Activated CD8-positive, alpha-beta memory T cell treated with anti-CD3 and anti-CD28 coated beads, Interleukin-2, amount 50 U/mL, for 48 hours (primary cell): ENCODE results near the gene ARVCF.
"Not testable (repeated sequence)": the region's sequence is repeated elsewhere in the genome, so short reads cannot be mapped to it uniquely, and the experiment has no call there.

Experiments
- DNase-seq: peaks from one replicate; pipeline ENCODE4 v3.0.0-alpha.2; 2020

Gene ARVCF

DNA sequence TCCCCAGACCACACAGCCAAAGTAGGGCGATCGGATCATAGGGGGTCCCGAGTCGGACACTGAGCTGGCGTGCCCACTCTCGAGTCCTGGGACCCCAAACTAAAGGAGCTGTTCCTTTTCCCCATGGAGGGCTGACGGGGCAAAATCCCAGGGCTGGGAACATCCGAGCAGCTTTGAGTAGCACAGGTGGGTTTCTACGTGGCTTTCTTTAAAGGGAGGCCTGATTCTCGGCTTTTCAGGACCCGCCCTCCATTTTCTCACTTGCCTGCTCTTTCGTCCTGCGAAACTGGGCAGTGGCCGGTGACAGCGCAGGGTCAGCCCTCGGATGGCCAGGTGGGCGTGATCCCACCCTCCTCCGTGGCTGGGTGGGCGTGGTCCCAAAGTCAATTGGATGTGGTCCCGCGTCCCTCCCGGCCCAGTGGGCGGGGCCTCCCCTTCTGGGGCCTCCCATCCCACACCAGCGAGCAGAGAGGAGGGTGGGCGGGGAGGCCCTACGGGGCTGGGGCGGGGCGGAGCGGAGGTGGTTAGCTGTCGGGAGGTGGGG is 57.5 kb downstream of the ARVCF start:
- DNase-seq: no peak

DNA sequence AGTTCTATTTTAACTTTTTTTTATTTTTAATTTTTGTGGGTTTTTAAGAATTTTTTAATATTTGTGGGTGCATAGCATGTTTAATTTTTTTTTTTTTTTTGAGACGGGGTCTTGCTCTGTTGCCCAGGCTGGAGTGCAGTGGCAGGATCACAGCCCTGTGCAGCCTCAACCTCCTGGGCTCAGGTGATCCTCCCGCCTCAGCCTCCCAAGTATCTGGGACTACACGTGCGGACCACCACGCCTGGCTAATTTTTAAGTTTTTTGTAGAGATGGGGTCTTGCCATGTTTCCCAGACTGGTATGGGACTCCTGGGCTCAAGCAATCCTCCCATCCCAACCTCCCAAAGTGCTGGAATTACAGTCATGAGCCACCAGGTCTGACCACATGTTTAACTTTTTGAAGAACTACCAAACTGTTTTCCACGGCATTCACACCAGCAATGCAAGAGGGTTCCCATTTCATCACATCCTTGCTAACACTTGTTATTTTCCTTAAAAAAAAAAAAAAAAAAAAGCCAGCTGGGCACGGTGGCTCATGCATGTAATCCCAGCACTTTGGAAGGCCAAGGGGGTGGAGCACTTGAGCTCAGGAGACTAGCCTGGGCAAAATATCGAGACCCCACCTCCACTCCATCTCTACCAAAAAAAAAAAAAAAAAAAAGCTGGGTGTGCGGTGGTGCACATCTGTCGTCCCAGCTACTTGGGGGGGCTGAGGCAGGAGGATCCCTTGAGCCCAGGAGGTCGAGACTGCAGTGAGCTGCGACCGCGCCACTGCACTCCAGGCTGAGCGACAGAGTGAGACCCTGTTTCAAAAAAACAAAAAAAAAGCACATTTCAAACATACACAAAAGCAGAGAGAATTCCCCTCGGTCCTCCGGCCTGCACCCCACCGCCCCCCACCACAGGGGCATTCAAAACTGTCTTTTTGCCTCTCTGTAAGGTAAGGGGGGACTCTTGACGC is 58.3 kb downstream of the ARVCF start:
- no peak for DNase-seq

DNA sequence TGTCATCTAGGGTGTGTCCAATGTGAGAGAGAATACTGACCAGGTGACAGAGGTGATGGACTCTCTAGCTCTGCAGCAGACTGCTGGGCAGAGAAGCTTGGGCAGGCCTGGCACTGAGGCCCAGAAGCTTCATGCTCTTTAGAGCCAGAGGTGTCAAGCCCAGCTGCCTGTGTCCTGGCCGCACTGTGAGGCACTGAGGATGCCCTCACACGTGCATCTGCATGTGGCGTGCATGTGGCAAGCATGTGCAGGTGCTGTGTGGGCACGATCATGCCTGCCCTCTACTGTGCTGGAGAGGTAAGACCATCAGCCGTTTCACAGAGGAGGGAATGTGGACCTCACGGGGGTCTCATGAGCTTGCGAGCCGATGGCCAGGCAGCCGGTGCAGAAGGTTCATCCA is 59.2 kb downstream of the ARVCF start:
- DNase-seq: no peak

DNA sequence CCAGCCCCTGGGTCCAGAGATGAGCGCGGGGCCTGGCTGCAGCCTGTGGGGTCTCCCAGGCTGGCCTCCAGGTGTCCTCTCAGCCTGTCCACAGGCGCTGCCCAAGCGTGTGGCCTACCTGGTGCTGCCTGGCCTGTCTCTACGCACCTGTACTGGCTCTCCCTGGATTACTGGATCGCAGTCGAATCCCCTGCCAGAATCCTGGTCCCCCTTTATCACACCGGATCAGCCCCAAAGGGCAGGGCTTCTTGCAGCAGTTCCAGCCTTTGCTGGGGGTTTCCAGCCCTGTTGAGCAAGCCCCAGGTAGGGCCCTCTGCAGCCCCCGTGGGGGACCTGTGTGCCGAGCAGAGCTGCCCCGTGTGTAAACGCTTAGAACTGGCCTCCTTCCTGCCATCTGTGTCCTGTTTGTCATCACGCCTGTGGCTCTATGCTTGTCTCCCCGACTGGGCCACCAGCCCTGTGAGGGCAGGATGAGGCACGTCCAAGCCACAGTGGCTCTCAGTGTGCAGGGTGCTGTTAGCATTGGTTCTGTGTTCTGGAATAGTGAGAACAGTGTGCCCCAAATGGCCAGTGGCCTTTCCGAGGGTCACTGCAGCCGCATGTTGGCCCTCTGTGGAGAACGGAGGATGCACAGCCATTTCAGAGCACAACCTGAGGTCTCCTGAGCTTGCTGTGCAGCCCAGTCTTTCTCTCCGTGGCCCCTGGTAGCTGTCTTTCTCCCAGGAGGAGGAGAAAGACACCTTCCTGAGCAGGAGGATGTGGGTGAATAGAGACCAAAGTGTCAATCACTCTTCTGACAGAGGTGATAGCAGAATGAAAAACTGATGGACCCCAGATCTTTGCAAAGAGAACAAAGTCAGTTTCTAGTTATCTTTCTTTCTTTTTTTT is 61.1 kb downstream of the ARVCF start:
- DNase-seq: no peak

DNA sequence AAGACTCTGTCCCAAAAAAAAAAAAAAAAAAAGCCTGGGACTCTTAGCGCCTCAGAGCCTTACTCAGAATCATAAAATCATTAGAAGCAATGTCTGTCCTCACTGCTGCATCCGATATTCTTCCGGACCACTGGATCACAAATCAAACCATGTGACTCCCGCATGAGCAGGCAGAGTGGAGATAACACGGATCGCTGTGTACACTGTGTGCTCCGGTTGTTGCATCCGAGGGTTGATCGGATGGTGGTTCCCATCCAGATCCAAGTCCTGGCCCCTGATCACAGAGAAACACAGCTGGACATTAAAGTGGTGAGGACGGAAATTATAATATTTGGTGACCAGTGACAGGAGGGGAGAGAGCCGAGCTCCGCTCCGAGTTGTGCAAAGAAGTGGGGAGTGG is 65.3 kb downstream of the ARVCF start:
- no peak for DNase-seq

DNA sequence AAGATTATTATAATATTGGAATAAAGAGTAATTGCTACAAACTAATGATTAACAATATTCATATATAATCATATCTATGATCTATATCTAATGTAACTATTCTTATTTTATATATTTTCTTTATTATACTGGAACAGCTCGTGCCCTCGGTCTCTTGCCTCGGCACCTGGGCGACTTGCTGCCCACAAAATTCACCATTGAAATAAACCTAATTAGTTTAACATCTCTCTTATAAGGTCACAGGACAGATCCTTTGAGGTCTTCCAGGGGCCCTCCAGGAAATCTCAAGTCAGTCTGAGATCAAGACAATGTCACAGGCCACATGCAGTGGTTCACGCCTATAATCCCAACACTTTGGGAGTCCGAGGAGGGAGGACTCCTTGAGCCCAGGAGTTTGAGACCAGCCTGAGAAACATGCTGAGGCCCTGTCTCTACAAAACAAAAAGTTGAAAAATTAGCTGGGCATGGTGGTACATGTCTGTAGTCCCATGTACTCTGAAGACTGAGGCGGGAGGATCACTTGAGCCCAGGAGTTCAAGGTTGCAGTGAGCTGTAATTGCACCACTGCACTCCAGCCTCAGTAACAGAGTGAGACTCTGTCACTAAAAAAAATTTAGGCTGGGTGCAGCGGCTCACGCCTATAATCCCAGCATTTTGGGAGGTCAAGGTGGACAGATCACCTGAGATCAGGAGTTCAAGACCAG is 68.4 kb downstream of the ARVCF start:
- DNase-seq: no peak

DNA sequence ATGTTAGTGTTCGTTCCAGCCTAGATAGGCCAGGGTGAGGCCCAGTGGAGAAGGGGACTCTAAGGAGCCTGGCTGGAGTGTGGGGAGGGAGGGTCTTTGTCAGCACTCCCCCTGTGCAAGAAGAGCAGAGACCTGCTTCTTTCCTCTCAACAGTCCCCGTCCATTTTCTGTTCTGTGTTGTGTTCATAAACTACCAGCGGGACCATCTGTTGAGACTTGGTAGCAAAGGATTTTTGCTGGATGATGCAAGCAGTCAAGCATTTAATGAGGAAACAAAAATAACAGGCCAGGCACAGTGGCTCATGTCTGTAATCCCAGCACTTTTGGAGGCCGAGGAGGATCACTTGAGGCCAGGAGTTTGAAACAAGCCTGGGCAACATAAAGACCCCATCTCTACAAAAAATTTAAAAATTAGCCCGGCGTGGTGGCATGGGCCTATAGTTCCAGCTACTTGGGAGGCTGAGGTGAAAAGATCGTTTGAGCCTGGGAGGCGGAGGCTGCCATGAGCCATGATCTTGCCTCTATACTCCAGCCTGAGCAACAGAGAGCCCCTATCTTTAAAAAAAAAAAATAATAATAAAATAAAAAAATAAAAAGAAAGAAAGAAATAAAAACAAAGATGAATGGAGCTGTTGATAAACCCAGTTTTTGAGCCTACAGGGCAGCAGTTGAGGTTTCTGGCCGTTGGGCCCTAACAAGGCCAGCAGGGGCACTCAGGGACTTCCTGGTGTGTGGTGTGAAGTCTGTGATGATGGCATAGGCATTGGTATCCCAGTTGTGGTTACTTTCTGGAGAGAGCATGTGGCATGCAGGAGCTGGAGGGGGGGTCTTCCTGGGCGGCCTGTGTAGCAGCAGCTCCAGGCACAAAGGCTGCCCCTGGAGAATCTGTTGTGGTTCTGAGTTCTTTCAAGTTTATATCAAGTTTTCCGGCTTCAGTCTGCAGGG is 73.3 kb downstream of the ARVCF start:
- no peak for DNase-seq

DNA sequence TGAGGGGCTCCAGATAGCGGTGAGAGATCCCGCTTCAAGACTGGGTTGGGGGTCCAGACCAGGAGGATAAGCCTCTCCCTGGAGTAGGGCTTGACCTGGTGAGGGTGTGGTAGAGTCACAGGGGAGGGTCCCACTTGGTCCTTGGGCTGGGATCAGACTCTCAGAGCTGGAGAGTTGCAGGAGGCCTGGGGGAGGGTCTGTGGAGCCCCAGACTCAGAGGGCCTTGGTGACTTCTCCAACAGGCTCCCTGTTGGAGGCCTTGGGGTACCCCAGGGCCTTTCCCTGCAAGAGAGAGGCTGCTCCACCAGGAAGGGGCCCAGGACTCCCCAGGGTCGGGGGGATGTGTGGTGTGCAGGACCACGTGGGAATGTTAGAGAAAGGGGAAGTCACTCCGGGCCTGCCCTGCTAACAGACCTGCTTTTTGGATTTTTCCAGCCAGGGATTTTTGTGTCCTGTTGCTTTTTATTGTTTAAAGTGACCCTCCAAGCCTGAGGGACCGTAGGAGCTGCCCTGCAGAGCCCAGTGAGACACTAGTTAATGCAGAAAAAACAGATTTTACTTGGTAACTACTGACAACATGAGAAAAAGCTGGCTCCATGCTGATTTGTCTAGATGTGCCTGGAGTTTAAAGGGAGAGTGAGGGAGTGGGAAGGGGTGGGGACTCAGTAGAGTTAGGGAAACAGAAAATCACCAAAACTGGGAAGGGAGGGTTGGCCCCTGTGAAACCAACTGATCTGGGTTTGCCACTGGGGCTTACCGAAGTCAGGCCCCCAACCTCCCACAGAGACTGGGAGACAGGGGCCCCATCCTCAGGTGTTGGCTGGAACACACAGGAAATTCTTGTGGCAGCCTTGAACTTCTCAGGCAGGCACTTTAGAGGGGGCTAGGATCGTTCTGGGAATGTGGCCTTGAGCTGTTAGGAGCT is 74.2 kb downstream of the ARVCF start:
- DNase-seq: peak; percentile 67

DNA sequence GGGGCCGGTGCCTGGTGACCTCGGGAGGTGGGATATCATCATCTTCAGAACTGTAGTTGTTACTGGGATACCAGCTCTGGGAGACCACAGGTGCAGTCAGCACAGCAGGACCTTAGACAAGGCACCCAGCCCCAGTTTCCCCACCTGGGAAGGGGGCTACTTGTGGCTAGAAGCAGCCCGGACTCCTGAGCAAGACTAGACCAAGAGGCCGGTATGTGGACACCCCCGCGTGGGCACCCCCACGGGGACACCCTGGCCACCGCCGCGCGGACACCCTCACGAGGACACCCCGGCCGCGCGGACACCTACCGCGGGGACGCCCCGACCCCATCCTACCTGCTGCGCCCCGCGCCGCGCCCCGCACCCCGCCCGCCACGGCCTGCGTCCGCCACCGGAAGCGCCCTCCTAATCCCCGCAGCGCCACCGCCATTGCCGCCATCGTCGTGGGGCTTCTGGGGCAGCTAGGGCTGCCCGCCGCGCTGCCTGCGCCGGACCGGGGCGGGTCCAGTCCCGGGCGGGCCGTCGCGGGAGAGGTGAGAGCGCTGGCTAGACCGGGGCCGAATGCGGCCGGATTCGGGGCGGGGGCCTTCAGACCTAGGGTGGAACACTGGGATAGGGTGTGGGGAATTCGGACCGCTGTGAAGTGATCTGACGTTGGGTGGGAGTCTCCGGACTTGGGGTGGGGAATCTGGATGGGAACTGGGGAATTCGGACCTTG is 75.1 kb downstream of the ARVCF start, which contains the start of the genes COMT and TXNRD2:
Gene COMT, plus strand, starts transcription at position 408 of the 718 bp plus-strand sequence. CDS start 20,755 bp downstream, outside the sequence.
Gene TXNRD2, minus strand, starts transcription at position 454 of the 718 bp plus-strand sequence. Its CDS starts 15 bp downstream, at position 439.
- DNase-seq: peak; percentile 89

DNA sequence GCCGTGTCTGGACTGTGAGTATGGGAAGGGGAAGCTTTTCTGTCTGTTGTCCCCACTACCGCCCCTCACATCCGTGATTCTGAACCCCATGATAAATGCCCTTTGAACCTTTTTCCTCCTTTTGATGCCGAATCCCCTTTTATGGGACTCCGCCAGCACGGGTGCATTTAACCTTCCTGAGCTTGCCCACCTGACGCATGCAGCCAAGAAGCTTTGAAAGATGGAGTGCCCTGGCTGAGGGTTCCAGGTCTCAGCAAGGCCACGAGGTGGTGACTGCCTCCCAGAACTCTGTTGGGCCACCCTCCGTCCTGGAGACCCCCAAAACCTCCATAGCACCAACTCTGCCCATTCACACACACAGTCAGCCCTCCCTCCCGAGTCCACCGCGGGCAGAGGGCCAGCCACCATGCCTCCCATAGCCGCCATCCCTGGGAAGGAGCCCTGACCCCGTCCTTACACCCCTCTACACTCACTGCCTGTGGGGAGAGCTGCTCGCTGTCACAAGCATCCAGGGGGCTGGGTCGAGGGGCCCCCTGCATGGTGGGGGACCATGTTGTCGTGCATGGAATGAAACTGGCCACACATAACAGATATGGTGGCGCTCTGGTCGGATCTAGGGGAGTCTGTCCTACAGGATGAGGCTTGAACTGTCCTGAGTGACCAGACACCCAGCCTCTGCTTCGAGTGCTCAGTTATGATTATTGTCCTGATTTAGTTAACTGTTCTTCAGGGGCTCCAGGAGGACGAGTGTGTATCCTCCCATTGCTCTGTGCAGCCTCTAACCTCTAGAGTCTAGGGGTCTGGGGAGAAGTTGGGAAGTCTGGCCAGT is 75.9 kb downstream of the ARVCF start:
- no peak for DNase-seq

DNA sequence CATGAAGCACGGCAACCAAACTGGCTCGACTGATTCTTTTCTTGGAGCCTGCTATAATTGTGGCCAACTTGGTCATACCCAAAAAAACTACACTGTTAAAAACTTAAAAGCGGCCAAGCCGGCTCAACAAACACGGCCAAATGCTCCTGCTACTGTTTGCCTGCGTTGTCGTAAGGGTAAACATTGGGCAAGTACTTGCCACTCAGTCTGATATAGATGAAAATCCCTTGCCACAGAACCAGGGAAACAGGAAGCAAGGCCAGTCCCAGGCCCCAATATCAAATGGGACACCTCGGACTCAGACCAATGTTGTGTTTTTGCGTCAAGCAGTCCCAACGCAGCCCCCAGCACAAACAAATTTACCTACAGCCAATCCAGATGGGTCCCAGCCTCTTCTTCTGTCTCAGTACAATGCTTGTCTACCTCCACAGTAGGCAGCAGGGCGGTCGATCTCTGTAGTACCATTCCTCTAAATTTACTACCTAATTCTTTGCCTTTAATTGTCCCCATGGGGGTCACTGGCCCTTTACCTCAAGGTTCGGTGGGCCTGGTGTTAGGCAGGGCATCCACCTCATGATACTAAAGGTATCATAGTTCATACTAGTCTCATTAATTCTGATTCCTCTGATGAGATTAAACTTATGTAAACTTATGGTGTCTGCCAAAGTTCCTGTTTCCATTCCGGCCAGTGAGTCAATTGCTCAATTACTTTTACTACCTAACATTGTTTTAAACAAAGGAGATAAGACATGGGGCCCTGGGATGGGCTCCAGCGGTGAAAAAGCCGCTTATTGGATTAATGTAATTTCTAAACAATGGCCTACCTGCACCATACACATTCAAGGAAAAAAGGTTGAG is 78.8 kb downstream of the ARVCF start:
- DNase-seq: no peak

DNA sequence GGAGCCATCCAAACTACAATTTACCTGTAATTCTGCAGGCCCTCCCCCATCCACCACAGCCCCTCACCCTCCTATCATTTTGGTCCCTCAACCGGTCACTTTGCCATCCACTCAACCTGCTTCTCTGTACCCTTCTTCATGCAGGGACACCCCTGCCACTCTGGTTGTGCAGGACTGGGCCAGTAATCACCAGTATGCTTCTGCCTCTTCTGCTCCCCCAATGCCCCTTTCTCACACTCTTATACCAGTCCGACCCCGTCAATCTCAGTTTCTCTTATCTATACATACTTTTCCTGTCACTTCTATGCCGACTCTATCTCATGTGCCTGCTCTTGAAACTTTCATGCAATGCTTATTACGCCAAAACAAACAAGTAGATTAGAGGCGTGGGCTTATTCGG is 80.1 kb downstream of the ARVCF start:
- no peak for DNase-seq

DNA sequence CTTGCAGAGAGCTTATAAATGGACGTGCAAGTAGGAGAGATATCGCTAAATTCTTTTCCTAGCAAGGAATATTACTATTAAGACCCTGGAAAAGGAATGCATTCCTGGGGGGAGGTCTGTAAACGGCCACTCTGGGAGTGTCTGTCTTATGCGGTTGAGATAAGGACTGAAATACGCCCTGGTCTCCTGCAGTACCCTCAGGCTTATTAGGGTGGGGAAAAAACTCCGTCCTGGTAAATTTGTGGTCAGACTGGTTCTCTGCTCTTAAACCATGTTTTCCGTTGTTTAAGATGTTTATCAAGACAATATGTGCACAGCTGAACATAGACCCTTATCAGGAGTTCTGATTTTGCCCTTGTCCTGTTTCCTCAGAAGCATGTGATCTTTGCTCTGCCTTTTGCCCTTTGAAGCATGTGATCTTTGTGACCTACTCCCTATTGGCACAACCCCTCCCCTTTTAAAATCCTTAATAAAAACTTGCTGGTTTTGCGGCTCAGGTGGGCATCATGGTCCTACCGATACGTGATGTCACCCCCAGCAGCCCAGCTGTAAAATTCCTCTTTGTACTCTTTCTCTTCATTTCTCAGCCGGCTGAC is 81.4 kb downstream of the ARVCF start:
- not testable (repeated sequence) for DNase-seq

DNA sequence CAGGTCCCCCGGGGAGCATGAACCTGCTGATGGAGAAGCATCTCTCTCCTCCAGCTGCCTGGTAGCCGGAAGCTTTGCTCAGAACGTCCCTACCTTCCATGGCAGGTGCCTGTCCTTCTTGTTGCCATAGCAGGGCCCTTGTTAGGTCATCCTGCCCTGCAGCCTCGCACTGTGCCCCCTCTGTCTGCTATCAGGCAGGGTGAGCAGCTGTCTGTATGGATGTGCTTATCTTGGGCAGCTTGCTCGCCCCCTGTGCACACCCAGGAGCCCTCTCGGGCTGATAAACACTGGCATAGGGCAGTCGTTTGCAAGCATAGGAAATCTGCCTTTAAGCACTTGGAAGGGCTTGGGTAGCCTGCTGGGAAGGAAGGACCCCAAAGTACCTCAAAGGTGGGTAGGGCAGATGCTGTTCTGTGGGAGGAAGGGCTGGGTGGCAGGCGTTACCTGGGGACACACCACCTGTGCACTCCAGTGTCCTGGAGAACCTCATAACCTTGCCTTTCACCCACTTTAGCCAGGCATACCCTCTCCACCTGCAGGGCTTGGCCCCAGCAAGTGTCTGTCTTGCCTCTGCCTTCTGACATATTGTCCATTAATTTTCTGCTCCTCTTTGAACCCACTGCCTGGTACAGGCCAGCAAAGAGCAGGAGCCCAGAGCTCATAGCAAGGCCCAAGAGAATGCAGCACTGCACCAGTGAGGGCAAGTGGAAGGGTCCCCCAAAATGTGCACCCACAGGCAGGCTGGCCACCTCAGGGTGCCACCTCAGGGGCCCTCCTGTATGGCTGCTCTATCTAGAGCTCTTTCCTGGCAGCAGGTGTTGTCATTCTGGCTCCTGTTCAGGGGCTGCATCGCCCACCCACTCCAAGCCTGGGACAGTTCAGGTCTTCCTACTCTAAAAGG is 83.0 kb downstream of the ARVCF start:
- DNase-seq: no peak

DNA sequence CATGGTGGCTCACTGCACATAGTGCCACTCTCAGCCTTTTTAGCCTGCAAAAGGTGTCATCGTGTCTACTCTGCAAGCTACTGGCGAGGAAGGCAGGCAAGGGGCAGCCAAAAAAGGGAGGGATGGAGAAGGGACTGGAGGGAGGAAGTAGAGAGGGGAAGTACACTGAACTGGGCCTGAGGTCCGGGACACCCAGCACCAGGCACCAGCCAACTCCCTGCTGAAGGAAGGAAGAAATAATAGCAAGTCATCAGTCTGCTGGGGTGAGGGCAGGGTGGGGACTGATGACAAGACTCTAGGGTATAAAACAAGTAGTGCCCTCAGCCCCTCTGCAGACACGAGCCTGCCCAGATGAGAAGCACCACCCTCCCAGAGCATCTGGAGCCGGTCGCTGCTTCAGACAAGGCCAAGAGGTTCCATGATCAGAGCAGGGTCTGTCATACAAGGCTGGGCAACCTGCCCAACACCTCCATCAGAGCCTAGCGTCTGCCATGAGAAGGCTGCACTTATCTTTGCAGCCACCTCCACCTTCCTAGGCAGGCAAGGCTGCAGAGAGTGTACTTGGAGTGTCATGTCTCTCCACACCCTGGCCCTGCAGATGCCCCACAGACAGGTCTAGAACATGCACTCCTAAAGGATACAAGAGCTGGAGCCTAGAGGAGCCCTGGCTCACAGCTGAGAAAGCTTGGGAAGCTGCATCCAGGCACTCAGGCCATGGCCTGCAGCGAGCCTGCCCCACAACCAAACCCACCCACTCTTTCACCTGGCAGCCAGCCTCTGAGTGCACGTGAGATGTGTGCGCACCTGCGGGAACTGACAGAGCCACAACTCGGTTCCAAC is 84.0 kb downstream of the ARVCF start:
- DNase-seq: no peak
